ENCODE results near the gene HOXA10.

The HOXA10 gene

GRCh38 chr7:27202018-27202861 is 28.1 kb upstream of the HOXA10 start:
- peaks cover 29% of the 10 kb centered on the region for H3K27me3 ChIP-seq (ENCODE audit: insufficient read depth, low read length, poor library complexity)
- H3K4me2 ChIP-seq (ENCODE audit: insufficient read depth, low read length), result no peak overlapping the region
- H3K79me2 ChIP-seq (ENCODE audit: insufficient read depth, low read length), result no peaks in the 10 kb centered on the region
- H3K27ac ChIP-seq (ENCODE audit: low read length), result no peak overlapping the region
- no peaks in the 10 kb centered on the region for H4K20me1 ChIP-seq (ENCODE audit: insufficient read depth, low read length)
- H3K4me1 ChIP-seq (ENCODE audit: insufficient read depth, low read length), result peaks cover 30% of the 10 kb centered on the region
- no peaks in the 10 kb centered on the region for H3K9me3 ChIP-seq (ENCODE audit: insufficient read depth, low read length, severe bottlenecking)
- no peaks in the 10 kb centered on the region for H3K36me3 ChIP-seq (ENCODE audit: insufficient read depth, low read length)
- ATAC-seq (ENCODE audit: insufficient read depth, low read depth) (no peak), DNase-seq (no peak)
- TF ChIP-seq CTCF (IDR thresholded peaks at IDR 0.05; ENCODE audit: borderline replicate concordance, extremely low read depth, low read length, poor library complexity, severe bottlenecking) (no peak), EZH2 (IDR thresholded peaks at IDR 0.05; ENCODE audit: borderline replicate concordance, low read depth, low read length, severe bottlenecking) (no peak)
- no peak overlapping the region for H3K4me3 ChIP-seq (ENCODE audit: low read depth in 1 of 2, low read length in 2 of 2)
- no peak overlapping the region for H3K9ac ChIP-seq (ENCODE audit: low read depth, low read length)
- no peak overlapping the region for H2AFZ ChIP-seq (ENCODE audit: low read depth, low read length)

GRCh38 chr7:27201580-27202017 is 27.5 kb upstream of the HOXA10 start:
- DNase-seq (no peak), ATAC-seq (ENCODE audit: insufficient read depth, low read depth) (no peak)
- Histone ChIP-seq H4K20me1 (ENCODE audit: insufficient read depth, low read length) (no peaks in the 10 kb centered on the region), H3K27ac (ENCODE audit: low read length) (no peak overlapping the region), H3K9ac (ENCODE audit: low read depth, low read length) (no peak overlapping the region), H2AFZ (ENCODE audit: low read depth, low read length) (no peak overlapping the region), H3K4me3 (ENCODE audit: low read depth in 1 of 2, low read length in 2 of 2) (no peak overlapping the region), H3K27me3 (ENCODE audit: insufficient read depth, low read length, poor library complexity) (peaks cover 29% of the 10 kb centered on the region), H3K36me3 (ENCODE audit: insufficient read depth, low read length) (no peaks in the 10 kb centered on the region), H3K4me2 (ENCODE audit: insufficient read depth, low read length) (no peak overlapping the region), H3K79me2 (ENCODE audit: insufficient read depth, low read length) (no peaks in the 10 kb centered on the region), H3K4me1 (ENCODE audit: insufficient read depth, low read length) (peaks cover 30% of the 10 kb centered on the region), H3K9me3 (ENCODE audit: insufficient read depth, low read length, severe bottlenecking) (no peaks in the 10 kb centered on the region)
- TF ChIP-seq CTCF (IDR thresholded peaks at IDR 0.05; ENCODE audit: borderline replicate concordance, extremely low read depth, low read length, poor library complexity, severe bottlenecking), result no peak
- TF ChIP-seq EZH2 (IDR thresholded peaks at IDR 0.05; ENCODE audit: borderline replicate concordance, low read depth, low read length, severe bottlenecking), result no peak

GRCh38 chr7:27200761-27201579 is 26.9 kb upstream of the HOXA10 start:
- H3K27me3 ChIP-seq (ENCODE audit: insufficient read depth, low read length, poor library complexity), result peaks cover 26% of the 10 kb centered on the region

More at GRCh38 chr7:27200761-27201579, 26.9 kb upstream of the HOXA10 start:
- Histone ChIP-seq H3K4me2 (ENCODE audit: insufficient read depth, low read length) (peak overlapping the region; percentile 82), H3K9ac (ENCODE audit: low read depth, low read length) (peak overlapping the region; percentile 57), H4K20me1 (ENCODE audit: insufficient read depth, low read length) (no peaks in the 10 kb centered on the region), H2AFZ (ENCODE audit: low read depth, low read length) (peak overlapping the region; percentile 88), H3K36me3 (ENCODE audit: insufficient read depth, low read length) (no peaks in the 10 kb centered on the region), H3K9me3 (ENCODE audit: insufficient read depth, low read length, severe bottlenecking) (no peaks in the 10 kb centered on the region), H3K4me1 (ENCODE audit: insufficient read depth, low read length) (peaks cover 34% of the 10 kb centered on the region), H3K79me2 (ENCODE audit: insufficient read depth, low read length) (no peaks in the 10 kb centered on the region), H3K27ac (ENCODE audit: low read length) (no peak overlapping the region), H3K4me3 (ENCODE audit: low read depth in 1 of 2, low read length in 2 of 2) (peak overlapping the region in 1 of 2 experiments; percentile 78; a peak in 2 of 4 replicates)
- no peak for DNase-seq
- TF ChIP-seq EZH2 (IDR thresholded peaks at IDR 0.05; ENCODE audit: borderline replicate concordance, low read depth, low read length, severe bottlenecking) (no peak), CTCF (IDR thresholded peaks at IDR 0.05; ENCODE audit: borderline replicate concordance, extremely low read depth, low read length, poor library complexity, severe bottlenecking) (no peak)
- ATAC-seq (ENCODE audit: insufficient read depth, low read depth), result no peak
